ENCODE measurements around the gene NRCAM.

GRCh38 chr7:108270385-108271015, 185.7 kb downstream of the NRCAM start:
- no peak for TF ChIP-seq POLR2A (IDR thresholded peaks at IDR 0.05; ENCODE audit: low read depth, low read length)
- TF ChIP-seq SPI1 (IDR thresholded peaks at IDR 0.05; ENCODE audit: low read depth, low read length) = no peak
- TF ChIP-seq POLR2AphosphoS5 (IDR thresholded peaks at IDR 0.05; ENCODE audit: low read depth, low read length) = no peak

Data from GM12891 (cell line).